ENCODE data around the gene CARD11. TPM values are rescaled to one million over a fixed set of nuclear protein-coding genes. Genes with fewer than 3 reads are reported as not detected.

Gene CARD11
- total and polyA plus RNA-seq, 9 donors = 0.28 to 2.5 (median 0.80) TPM

GRCh38 chr7:2967253-2967652, 76.4 kb downstream of the CARD11 start:
- WGBS, 3 donors = 70 to 74% (median 73%) methylated on average over 7 of the region's 7 CpGs
- no peak overlapping the region for H3K4me3 ChIP-seq
- H3K36me3 ChIP-seq = no peaks in the 10 kb centered on the region
- DNase-seq = no peak
- TF ChIP-seq CTCF (IDR thresholded peaks at IDR 0.05) (no peak), POLR2A (IDR thresholded peaks at IDR 0.05) (no peak), EP300 (IDR thresholded peaks at IDR 0.05) (no peak)
- intact Hi-C loops (cut with DNase I) = no loop called here
- no peaks in the 10 kb centered on the region for H3K4me1 ChIP-seq (ENCODE audit: insufficient read depth)
- no peak overlapping the region for H3K27ac ChIP-seq
- no peaks in the 10 kb centered on the region for H3K27me3 ChIP-seq
- no peaks in the 10 kb centered on the region for H3K9me3 ChIP-seq

- WGBS, 3 donors = 69 to 83% (median 76%) methylated on average over 11 of the region's 11 CpGs
- TF ChIP-seq EP300 (IDR thresholded peaks at IDR 0.05) = no peak
- TF ChIP-seq POLR2A (IDR thresholded peaks at IDR 0.05) = no peak
- TF ChIP-seq CTCF (IDR thresholded peaks at IDR 0.05) = no peak
- Histone ChIP-seq H3K36me3 (no peaks in the 10 kb centered on the region), H3K4me1 (ENCODE audit: insufficient read depth) (no peaks in the 10 kb centered on the region), H3K27me3 (no peaks in the 10 kb centered on the region), H3K27ac (no peak overlapping the region), H3K4me3 (no peak overlapping the region), H3K9me3 (no peaks in the 10 kb centered on the region)
- intact Hi-C loops (cut with DNase I) = no loop called here
- no peak for DNase-seq
Measured at GRCh38 chr7:2966466-2967078, 77.1 kb downstream of the CARD11 start.

GRCh38 chr7:2965745-2966270, 77.9 kb downstream of the CARD11 start:
- Histone ChIP-seq H3K27me3 (no peaks in the 10 kb centered on the region), H3K4me3 (no peak overlapping the region), H3K9me3 (no peaks in the 10 kb centered on the region), H3K4me1 (ENCODE audit: insufficient read depth) (no peaks in the 10 kb centered on the region), H3K36me3 (no peaks in the 10 kb centered on the region), H3K27ac (no peak overlapping the region)
- intact Hi-C loops (cut with DNase I) = no loop called here
- TF ChIP-seq EP300 (IDR thresholded peaks at IDR 0.05) (no peak), CTCF (IDR thresholded peaks at IDR 0.05) (no peak), POLR2A (IDR thresholded peaks at IDR 0.05) (no peak)
- WGBS, 3 donors = 72 to 84% (median 73%) methylated on average over 1 of the region's 1 CpG
- DNase-seq = no peak

GRCh38 chr7:2965301-2965700, 78.4 kb downstream of the CARD11 start:
- Histone ChIP-seq H3K4me3 (no peak overlapping the region), H3K4me1 (ENCODE audit: insufficient read depth) (no peaks in the 10 kb centered on the region), H3K27ac (no peak overlapping the region), H3K9me3 (no peaks in the 10 kb centered on the region), H3K36me3 (no peaks in the 10 kb centered on the region), H3K27me3 (no peaks in the 10 kb centered on the region)
- WGBS, 3 donors = 24 to 51% (median 31%) methylated on average over 1 of the region's 1 CpG
- no peak for DNase-seq
- intact Hi-C loops (cut with DNase I) = no loop called here
- TF ChIP-seq POLR2A (IDR thresholded peaks at IDR 0.05) = no peak
- no peak for TF ChIP-seq CTCF (IDR thresholded peaks at IDR 0.05)
- no peak for TF ChIP-seq EP300 (IDR thresholded peaks at IDR 0.05)

Measured in ovary (tissue), 9 donors.